ENCODE results near the gene BUB1B. TPM values are rescaled to one million over a fixed set of nuclear protein-coding genes. Genes with fewer than 3 reads are reported as not detected.

BUB1B gene
- total RNA-seq, 1 donor from 2014 or later, result 96.6 TPM

GRCh38 chr15:40238532-40239403 lies 77.9 kb downstream of the BUB1B start, which contains the start of gene PAK6:
Gene PAK6, plus strand, starts transcription at chr15:40239063. Its CDS starts 25,723 bp downstream, at chr15:40264786.
- peak; percentile 36 for DNase-seq (ENCODE audit: low read depth, low spot score)
- Mint-ChIP-seq H3K27me3 (ENCODE audit: low read depth) (peaks cover 20% of the 10 kb centered on the region), H3K27ac (ENCODE audit: unreplicated experiment) (no peak within 1 kb of the TSS), H3K4me1 (peaks cover 13% of the 10 kb centered on the region), H3K4me3 (peak within 1 kb of the TSS; percentile 77), H3K36me3 (ENCODE audit: low read depth) (no peaks in the 10 kb centered on the region), H3K9me3 (no peaks in the 10 kb centered on the region)
- TF ChIP-seq CTCF (conservative IDR thresholded peaks at IDR 0.05), result no peak

- DNase-seq (ENCODE audit: low read depth, low spot score), result no peak
- Mint-ChIP-seq H3K27ac (ENCODE audit: unreplicated experiment) (no peak overlapping the region), H3K4me1 (peaks cover 13% of the 10 kb centered on the region), H3K36me3 (ENCODE audit: low read depth) (no peaks in the 10 kb centered on the region), H3K27me3 (ENCODE audit: low read depth) (peaks cover 20% of the 10 kb centered on the region), H3K9me3 (no peaks in the 10 kb centered on the region), H3K4me3 (peak overlapping the region; percentile 77)
- TF ChIP-seq CTCF (conservative IDR thresholded peaks at IDR 0.05), result no peak
Observed at GRCh38 chr15:40239404-40239692, 78.5 kb downstream of the BUB1B start.

- no peaks in the 10 kb centered on the region for H3K36me3 Mint-ChIP-seq (ENCODE audit: low read depth)
- H3K4me3 Mint-ChIP-seq, result peak overlapping the region; percentile 77
- H3K4me1 Mint-ChIP-seq, result peaks cover 13% of the 10 kb centered on the region
- no peak for DNase-seq (ENCODE audit: low read depth, low spot score)
- peaks cover 20% of the 10 kb centered on the region for H3K27me3 Mint-ChIP-seq (ENCODE audit: low read depth)
- TF ChIP-seq CTCF (conservative IDR thresholded peaks at IDR 0.05), result no peak
- H3K9me3 Mint-ChIP-seq, result no peaks in the 10 kb centered on the region
- H3K27ac Mint-ChIP-seq (ENCODE audit: unreplicated experiment), result no peak overlapping the region
Observed at GRCh38 chr15:40239693-40240618, 79.1 kb downstream of the BUB1B start.

GRCh38 chr15:40240619-40241221 lies 79.9 kb downstream of the BUB1B start:
- H3K27me3 Mint-ChIP-seq (ENCODE audit: low read depth), result peaks cover 20% of the 10 kb centered on the region
- DNase-seq (ENCODE audit: low read depth, low spot score), result no peak
- peaks cover 13% of the 10 kb centered on the region for H3K4me1 Mint-ChIP-seq
- H3K27ac Mint-ChIP-seq (ENCODE audit: unreplicated experiment), result no peak overlapping the region
- no peak overlapping the region for H3K4me3 Mint-ChIP-seq
- no peaks in the 10 kb centered on the region for H3K36me3 Mint-ChIP-seq (ENCODE audit: low read depth)
- H3K9me3 Mint-ChIP-seq, result no peaks in the 10 kb centered on the region
- no peak for TF ChIP-seq CTCF (conservative IDR thresholded peaks at IDR 0.05)
